ENCODE results near the gene NPR2.

Gene NPR2

DNA sequence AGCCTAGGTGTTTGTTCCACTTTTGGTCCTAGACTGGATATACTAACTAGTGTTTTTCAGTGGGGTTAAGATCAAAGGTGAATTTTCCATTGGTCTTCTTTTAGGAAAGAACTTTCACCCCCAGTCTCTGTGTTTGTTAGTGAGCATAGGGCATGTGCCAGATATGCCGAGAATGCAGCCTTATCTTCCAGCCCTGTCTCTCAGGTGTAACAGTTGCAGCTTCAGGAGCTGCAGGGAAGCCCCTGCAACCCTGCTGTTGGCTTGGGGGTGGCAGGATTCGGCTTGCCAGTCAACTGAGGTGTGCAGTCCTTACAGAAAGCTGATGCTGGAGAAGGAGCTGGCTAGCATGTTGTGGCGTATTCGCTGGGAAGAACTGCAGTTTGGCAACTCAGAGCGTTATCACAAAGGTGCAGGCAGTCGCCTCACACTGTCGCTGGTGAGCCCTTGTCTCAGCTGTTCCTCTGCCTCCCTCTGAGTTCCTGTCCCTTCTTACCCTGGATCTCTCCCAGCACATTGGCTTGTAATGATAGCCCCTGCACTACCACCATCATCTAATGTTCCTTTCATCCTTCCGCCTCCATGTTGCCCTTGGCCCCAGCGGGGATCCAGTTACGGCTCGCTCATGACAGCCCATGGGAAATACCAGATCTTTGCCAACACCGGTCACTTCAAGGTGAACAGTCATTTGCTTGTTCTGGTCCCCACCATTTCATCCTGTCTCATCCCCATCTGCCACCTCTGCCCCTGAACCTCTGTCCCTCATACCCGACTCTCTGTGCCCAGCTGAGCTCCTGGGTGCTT, 10.1 kb downstream of the NPR2 start:
- no peak for DNase-seq

DNA sequence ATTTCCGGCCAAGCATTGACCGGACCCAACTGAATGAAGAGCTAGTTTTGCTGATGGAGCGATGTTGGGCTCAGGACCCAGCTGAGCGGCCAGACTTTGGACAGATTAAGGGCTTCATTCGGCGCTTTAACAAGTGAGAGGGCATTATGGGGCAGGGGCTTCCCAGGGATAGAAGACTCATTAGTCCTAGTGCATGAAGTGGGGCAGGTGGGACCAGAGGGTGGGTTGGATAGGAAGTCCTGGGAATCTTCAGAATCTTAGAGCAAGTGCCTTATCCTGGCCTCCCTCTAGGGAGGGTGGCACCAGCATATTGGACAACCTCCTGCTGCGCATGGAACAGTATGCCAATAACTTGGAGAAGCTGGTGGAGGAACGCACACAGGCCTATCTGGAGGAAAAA, 14.7 kb downstream of the NPR2 start:
- no peak for DNase-seq

DNA sequence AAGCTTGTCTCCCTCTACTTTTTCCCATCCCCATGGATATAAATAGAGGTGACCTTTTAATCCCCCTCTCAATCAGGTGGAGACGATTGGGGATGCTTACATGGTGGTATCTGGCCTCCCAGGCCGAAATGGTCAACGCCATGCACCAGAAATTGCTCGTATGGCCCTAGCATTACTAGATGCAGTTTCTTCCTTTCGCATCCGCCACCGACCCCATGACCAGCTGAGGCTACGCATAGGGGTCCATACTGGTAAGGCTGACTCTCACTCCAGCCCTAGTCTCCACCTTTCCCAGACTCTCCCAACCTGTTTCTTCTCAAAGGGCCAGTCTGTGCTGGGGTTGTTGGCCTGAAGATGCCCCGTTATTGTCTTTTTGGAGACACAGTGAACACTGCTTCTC, 17.0 kb downstream of the NPR2 start:
- no peak for DNase-seq

DNA sequence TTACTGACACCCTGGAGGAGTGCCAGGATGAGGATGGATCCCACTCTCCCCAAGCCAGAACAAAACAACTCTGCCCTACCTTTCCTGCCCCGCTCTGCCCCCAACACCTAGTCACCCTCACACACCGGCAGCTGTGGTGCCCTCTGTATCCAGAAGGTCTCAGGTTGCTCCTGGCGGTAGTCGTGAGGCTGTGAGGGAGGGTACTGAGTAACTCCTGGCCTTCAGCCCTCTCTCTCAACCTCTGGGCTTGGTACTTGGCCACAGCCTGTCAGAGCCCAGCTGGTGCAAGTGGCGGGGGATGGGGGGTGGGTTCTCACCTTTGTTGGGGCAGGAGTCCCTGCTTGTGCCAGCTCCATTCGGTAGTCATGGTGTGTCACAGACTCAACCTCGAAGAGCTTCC, 18.7 kb downstream of the NPR2 start:
- no peak for DNase-seq

DNA sequence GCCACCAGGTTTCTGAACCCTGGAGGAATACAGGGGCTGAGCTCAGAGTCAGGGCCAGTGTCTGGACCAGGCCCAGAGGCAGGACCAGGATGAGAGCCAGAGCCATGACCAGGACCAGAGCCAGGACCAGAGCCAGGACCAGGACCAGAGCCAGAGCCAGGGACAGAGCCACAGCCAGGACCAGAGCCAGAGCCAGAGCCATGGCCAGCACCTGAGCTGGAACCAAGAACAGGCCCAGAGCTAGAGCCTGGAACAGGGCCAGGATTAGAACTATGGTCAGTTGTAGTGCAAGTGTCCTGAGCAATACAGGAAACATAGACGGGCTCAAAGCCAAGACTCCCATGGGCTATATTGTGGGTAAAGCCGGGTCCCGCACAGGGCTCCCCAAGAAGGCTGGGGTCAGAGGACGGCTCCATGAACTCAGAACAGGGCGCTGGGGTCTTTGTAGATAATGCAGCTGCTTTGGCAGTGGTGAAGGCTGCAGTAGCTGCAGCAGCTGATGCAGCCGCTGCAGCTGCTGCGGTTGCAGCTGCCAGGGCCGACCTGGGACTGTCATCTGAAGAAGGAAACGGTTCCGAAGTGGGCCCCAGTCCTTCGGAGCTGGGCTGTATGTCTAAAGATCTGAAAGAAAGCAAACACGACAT, 20.1 kb downstream of the NPR2 start:
- no peak for DNase-seq

DNA sequence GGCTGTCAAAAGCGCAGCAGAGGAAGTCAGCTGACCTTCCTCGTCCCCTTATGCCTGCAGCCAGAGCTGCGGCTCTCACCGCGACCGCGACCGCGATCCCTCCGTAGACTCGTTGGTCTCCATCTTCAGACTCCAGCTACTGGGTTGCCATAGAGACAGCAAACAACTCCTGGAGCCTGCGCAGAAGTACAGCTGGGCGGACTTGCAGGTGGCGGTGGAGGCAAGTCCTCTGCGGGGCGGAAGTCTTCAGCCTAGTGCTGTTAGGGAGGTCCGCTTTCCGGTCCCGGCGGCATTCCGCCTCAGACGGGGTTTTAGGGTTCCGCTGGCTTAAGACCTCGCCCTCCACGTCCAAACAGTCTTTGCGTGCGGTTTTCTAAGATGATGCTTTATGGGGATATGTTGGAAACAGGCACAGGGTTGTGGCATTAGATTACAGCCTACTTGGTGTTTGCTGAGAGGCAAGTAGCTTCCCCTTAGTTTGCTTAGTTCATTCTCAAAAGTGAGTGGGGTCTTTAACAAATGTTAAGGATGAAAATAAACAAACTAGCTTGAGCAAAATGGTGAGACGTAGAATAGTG, 20.7 kb downstream of the NPR2 start, which contains the start of gene SPAG8:
TSS of gene SPAG8 (minus strand) at position 238 of the 578 bp plus-strand sequence. CDS start at position 123, 115 bp downstream.
- peak; percentile 97 for DNase-seq

DNA sequence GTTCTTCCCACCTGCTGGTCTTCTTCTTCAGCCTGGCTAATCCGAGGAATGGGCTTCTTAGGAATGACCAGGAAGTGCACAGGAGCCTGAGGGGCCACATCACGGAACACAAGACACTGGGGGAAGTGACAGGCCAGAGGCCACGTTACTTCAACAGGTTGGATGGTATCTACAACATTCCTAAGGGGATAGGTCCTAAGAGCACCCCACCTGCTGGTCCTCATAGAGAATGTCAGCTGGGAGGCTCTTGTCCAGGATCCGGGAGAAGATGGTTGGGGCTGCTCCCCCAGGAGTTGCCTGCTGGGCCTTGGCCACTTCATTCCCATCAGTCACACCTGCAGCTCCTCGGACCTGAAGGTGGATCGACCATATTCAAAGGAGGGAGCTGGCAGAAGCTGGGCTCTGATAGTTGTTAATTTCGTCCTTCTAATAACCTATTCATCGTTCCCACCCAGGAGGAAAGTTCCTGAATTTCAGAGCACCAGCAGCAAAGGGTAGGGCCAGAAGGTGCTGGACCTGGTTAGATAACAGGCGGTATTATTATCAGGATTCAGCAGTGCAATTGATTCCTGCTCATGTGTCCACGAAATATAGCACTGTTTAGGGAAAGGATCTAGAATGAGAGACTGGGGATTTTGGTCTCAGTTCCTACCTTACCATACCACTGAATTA, 22.2 kb downstream of the NPR2 start:
- DNase-seq: peak; percentile 75

DNA sequence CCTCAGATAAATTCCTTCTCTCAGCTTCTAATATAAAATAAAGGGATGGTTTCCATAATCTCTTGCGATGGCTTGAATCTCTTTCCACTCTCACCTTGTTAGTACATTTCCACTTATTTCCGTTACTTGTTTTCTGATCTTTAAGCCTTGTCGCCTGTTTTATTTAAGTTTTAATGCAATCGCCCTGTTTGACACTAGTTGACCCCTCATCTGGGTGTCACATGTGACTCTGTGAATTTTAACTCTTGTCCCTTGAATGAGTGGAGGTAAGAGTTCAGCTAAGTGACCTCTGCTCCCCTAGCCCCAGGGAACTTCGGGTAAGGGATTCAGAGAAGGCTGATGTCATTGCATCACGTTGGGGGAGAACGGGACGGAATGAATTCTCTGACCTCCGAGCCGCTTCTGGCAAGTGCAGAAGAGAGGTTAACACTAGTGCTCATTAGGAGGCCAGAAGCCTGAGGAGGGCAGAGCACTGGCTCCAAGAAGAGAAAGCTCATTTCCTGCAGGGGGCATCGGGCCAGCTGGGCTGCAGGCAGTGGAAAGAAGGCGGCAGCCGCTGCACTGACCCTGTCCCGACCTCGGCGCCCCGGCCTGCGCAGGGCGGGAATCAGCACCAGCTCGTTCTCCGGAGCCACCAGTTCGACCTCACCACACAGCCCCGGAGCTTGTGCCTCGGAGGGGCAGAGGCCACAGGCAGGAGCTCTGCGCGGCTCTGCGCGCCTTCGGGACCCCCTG, 22.9 kb downstream of the NPR2 start:
- peak; percentile 69 for DNase-seq

DNA sequence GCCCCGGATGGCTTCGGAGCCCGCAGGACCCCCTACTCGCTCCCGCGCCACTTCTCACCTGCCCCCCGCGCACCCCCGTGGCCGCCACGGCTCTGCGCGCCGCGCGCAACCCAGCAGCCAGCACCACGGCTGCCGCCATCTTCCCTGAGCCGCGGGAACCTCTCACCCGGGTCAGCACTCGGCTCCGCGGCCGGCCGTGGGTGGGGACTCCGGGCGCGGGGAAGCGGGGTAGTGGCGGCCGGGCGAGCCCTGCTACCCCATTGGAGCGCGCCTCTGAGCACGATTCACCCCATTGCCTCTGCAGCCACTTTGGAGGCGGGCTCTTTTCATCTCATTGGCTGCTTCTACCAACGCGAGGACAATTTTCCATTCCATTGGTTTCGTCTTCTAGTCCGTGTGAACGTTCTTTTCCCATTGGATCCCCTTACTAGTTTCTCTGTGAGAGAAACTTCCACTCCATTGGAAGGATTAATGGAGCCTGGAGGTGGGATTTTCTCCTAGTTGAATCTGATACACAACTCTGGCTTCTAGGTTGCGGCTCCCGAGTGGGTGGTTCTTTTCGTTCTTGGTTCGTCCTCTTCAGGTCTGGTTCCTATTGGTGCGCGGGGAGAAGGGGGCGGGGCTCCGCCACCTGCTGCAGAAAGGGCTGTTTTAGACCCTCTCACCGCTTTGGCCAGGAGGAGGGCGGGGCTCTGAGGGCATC, 23.6 kb downstream of the NPR2 start, which contains the start of gene HINT2:
TSS of gene HINT2 (minus strand) at position 202 of the 703 bp plus-strand sequence. CDS start at position 139, 63 bp downstream.
- peak; percentile 99 for DNase-seq

DNA sequence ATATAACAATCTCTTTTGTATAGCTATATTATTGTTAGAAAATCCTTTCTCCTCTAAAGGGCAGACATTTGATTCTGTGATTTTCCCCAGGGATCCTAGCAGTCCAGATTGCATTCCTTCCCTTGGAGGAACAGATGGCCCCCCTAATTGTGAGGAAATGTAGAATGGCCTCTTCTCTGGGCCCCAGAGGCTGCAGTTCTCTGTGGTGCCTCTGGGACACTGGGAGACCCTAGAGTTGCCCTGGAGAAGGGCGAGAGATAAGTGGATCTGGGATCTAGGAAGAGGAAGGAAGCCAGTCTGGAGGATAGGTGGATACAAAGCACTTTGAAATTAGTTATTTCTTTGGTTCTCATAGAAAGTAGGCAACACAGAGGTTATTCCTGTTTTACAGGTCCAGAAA, 25.3 kb downstream of the NPR2 start:
- no peak for DNase-seq

DNA sequence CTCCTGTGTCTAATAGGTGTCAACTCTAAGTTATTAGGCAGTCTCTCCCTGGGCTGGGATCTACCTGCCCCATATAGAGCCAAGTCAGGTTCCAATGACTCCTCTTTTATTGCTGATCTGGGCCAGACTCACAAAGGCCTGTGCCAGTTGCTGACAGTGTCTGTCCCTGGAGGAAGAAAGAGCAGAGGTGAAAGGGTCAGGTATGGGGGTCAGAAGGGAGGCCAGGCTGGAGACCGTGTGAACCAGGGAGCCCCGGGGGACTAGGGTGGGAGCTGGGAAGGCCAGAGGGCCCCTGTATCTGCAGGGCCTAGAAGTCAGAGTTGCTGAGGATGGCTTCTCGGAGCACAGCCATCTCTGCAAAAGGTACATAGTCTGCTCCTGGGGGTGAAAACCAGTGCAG, 26.9 kb downstream of the NPR2 start:
- DNase-seq: no peak

DNA sequence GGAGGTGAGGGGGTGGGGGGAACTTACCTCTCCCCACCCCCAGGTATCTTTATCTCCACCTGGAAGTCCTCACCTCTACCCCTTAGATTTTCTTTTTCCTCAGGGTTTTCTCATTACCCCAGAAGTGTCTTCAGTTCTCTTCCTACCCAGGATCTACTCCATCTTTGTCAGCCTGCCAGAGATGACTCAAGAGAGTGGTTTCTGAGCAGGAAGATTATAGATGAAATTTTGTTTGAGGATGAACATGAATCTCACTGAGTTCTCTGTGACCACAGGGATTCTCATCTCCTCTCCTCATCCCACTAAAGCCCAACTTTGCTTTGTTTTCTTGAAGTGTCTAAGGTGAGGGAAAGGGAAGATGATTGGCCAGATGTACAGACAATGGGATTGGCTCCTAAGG, 28.7 kb downstream of the NPR2 start:
- DNase-seq: no peak

DNA sequence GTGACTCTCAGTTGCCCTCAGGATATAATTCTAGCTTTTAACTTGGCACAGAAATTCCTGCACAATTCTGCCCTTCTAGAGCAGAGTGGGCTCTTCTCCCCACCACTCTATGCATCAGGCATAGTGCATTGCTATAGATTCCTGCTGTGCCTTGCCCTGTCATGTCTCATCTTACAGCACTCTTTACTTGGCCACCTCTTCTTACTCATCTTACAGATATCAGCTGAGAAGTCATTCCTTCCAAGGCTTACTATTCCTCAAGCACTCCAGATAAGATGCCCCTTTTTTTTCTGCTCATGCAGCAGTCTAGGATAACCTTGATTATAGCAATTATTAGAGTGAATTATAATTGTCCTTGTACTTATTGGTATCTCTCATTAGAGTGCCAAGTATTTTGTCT, 31.5 kb downstream of the NPR2 start:
- no peak for DNase-seq

DNA sequence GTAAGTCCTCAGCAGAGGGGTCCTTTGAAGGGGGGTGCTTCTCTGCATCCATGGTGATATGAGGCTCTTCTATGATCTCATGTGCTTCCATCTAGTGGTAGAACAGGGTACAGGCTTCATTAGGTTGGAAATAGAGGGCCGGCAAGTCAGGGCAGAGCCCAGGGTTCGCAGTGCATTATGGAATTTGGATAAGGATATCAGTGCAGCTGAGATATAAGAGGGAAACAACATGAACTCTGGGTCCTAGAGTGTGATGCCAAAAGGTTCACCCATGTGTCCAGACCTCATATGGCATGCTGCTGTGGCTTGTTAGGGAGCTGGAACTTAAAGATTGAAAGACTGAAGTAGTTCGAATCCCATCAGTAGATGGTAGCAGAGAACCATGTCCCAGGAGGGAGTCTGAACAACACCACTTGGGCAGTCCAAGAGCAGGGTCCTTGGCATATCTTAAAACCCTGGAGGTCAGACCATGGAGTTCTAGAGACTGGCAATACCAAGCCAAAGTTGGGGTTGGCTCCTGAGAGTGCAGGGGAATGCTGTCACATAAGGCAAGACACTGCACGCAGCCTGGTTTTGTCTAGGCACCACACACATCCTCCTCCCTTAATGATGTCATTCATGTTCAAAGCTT, 34.8 kb downstream of the NPR2 start:
- DNase-seq: peak; percentile 80

DNA sequence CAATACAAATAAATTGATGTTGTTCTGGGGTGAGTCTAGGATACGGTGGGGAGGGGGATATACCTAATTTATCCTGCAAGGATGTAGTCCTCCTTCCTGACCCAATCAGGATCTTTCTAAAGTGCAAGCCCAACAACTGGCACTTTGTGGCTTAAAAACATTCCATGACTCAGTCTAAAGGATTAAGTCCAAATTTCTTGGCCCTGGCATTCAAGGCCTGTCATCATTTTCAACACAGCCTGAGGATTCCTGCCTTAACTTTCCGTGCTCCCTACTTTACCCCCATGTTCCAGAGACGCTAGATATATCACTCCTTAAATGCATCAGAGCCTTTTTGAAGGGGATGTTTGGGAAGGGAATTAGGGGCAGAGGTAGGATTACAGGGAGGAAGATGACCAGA, 36.1 kb downstream of the NPR2 start:
- DNase-seq: no peak

DNA sequence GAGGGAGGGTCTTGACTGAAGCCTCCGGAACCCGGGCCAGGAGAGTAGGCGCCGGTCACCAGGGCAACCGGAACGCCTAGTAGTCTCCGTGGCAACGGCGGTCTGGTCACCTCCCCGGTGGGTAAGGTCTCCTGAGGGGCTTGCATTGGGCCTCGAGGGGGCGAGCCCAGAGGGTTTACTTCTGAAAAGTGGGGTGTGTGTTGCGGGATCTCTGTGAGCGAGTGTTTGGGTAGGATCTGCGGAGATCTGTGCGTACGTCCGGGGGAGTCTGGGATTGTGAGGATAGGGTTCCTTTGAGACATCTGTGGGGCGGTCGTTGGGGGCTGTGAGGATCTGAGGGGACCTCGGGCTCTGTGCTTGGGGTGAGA, 37.3 kb downstream of the NPR2 start, which contains the start of gene FAM221B:
TSS of gene FAM221B (minus strand) at position 17 of the 368 bp plus-strand sequence. CDS start 2,571 bp downstream, outside the sequence.
- DNase-seq: no peak

DNA sequence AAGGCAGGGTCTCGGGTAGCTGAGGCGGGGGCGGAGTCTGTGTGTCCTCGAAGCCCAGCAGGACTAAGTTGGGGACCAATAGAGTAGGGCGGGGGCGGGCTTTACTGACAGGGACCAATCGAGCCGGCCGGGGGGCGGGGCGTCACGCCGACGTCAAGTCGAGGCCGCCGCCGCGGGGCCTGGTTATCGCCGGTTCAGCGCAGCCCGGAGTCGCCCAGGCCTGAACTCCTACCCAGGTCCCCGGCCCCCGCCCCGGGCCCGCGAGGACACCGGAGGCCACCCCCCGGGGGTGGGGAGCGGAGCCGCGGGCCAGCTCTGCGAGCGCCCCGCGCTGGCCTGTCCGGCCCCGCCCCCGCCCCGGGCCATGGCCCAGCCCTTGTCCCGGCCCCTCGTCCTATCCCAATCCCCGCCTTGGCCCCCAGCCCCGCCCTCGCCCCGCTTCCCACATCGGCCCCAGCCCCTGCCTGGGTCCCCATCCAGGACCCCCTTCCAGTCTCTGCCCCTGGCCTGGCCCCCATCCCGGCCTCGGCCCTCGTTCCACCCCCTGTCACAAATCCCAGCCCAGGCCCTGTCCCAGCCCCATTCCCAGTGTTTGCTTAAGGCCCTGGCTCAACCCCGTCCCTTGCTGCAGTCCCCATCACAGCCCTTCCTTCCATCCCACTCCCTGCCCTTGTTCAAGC, 37.8 kb downstream of the NPR2 start, which contains the start of gene TMEM8B:
TSS of gene TMEM8B (plus strand) at position 145 of the 680 bp plus-strand sequence. CDS start at position 365, 220 bp downstream.
- peak; percentile 88 for DNase-seq

DNA sequence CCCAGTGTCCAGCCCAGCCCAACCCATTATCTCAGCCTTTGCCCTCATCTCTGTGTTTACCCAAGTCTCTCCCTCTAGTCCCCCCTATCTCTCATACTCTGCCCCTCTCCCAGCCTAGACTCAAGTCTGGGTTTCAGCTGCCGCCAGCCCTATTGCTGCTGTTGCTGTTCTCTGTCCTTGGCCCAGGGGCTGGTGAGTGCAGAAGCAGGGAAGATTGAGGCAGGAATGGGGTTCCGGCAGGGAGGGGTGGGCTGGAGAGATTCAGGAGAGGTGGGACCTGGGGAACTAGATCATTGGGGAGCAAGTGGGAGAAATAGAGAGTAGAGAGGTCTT, 38.3 kb downstream of the NPR2 start:
- DNase-seq: no peak

DNA sequence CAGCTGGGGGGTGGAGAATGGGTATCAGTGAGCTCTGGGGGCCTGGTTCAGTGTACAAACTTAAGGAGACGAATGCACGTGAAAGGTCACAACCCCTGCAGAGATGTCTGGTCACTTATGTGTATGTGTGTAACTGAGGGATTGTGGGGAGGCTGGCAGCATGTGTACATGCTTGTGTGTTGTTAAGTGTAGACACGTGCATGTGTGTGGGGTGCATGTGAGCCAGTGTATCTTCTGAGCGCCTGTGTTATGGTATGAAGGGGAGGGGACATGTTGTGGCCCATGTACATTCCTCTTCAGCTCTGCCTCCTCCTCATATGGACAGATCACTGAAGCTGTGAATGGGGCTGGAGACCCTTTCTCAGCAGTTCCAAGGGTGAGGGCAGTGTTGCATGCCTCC, 39.6 kb downstream of the NPR2 start:
- DNase-seq: no peak

DNA sequence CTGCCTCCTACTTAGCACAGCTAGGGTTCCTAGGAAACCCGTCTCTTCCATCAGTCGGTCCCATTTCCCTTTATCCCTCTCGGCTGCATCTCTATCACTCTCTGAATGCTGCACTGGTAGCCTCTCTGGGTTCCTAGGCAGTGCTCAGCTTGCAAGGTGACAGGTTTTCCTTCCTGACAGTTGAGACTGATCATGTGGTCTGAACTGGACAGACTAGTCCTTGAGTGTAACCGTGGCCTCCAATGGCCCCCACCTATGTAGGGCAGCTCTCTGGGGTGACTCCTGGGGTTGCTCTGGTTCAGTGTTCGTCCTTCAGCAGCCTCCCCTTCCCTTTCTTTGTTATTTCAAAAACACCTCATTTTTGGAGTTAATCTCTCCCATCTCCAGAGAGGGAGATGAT, 41.4 kb downstream of the NPR2 start:
- no peak for DNase-seq
